BE2C (cell line): ENCODE data around the gene TNS3.
"Not testable (repeated sequence)": the region's sequence is repeated elsewhere in the genome, so short reads cannot be mapped to it uniquely, and the experiment has no call there.

ENCODE experiments used
- DNase-seq: peaks from one replicate; pipeline ENCODE4 v3.0.0-alpha.2; 2020
- H3K27me3 ChIP-seq: fragments of 250-450 bp; sonication (Bioruptor Pico); 2 replicates; pipeline ENCODE4 v1.5.1; 2020; ENCODE audit warnings: mild to moderate bottlenecking
- H3K36me3 ChIP-seq: fragments of 250-450 bp; sonication (Bioruptor Pico); 2 replicates; pipeline ENCODE4 v1.5.1; 2020; ENCODE audit warnings: mild to moderate bottlenecking
- H3K4me1 ChIP-seq: fragments of 250-450 bp; sonication (Bioruptor Pico); 2 replicates; pipeline ENCODE4 v1.5.1; 2020
- H3K4me3 ChIP-seq: 2 replicates; pipeline ENCODE4 v1.5.1; 2011; ENCODE audit warnings: low read depth, low read length
- H3K9me3 ChIP-seq: fragments of 250-450 bp; sonication (Bioruptor Pico); 2 replicates; pipeline ENCODE4 v1.5.1; 2020
- TF ChIP-seq, protein P1 (sequence below): IDR thresholded peaks from 2 replicates; pipeline ENCODE4 v1.5.1; 2012; ENCODE audit warnings: mild to moderate bottlenecking, low read depth, low read length

Gene TNS3

GRCh38 chr7:47546733-47547494 is 35.0 kb downstream of the TNS3 start:
- no peaks in the 10 kb centered on the region for H3K27me3 ChIP-seq
- H3K4me1 ChIP-seq, result no peaks in the 10 kb centered on the region
- TF ChIP-seq, protein P1, sequence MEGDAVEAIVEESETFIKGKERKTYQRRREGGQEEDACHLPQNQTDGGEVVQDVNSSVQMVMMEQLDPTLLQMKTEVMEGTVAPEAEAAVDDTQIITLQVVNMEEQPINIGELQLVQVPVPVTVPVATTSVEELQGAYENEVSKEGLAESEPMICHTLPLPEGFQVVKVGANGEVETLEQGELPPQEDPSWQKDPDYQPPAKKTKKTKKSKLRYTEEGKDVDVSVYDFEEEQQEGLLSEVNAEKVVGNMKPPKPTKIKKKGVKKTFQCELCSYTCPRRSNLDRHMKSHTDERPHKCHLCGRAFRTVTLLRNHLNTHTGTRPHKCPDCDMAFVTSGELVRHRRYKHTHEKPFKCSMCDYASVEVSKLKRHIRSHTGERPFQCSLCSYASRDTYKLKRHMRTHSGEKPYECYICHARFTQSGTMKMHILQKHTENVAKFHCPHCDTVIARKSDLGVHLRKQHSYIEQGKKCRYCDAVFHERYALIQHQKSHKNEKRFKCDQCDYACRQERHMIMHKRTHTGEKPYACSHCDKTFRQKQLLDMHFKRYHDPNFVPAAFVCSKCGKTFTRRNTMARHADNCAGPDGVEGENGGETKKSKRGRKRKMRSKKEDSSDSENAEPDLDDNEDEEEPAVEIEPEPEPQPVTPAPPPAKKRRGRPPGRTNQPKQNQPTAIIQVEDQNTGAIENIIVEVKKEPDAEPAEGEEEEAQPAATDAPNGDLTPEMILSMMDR, result no peak
- H3K36me3 ChIP-seq, result no peaks in the 10 kb centered on the region
- no peaks in the 10 kb centered on the region for H3K9me3 ChIP-seq
- H3K4me3 ChIP-seq, result no peak overlapping the region
- DNase-seq, result no peak

- Histone ChIP-seq H3K4me1 (no peaks in the 10 kb centered on the region), H3K4me3 (no peak overlapping the region), H3K36me3 (no peaks in the 10 kb centered on the region), H3K27me3 (no peaks in the 10 kb centered on the region), H3K9me3 (no peaks in the 10 kb centered on the region)
- no peak for DNase-seq
- TF ChIP-seq, protein P1, result no peak
These were observed 35.7 kb downstream of the TNS3 start for GRCh38 chr7:47546171-47546570.

DNA sequence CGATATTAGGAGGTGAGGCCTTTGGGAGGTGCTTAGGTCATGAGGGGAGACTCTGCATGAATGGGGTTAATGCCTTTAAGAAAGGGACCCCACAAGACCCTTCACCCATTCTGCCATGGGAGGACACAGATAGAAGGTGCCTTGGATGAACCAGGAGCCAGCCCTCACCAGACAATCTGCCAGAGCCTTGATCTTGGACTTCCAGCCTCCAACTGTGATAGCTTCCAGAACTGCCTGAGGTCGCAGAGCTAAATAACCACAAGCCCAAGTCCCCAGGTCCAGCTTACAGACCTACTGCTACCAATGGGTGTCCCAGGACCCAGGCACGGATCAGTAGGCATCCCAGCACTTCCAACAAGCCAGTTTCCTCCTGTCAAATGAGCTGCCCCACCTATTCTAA is 37.5 kb downstream of the TNS3 start:
- no peak for DNase-seq
- H3K4me1 ChIP-seq, result no peaks in the 10 kb centered on the region
- TF ChIP-seq, protein P1, result no peak
- no peak overlapping the region for H3K4me3 ChIP-seq
- H3K9me3 ChIP-seq, result no peaks in the 10 kb centered on the region
- no peaks in the 10 kb centered on the region for H3K27me3 ChIP-seq
- no peaks in the 10 kb centered on the region for H3K36me3 ChIP-seq

- Histone ChIP-seq H3K4me3 (no peak overlapping the region), H3K9me3 (no peaks in the 10 kb centered on the region), H3K36me3 (no peaks in the 10 kb centered on the region), H3K27me3 (no peaks in the 10 kb centered on the region), H3K4me1 (no peaks in the 10 kb centered on the region)
- TF ChIP-seq, protein P1, result no peak
- DNase-seq, result no peak
These were observed 38.2 kb downstream of the TNS3 start for GRCh38 chr7:47543714-47544113.

DNA sequence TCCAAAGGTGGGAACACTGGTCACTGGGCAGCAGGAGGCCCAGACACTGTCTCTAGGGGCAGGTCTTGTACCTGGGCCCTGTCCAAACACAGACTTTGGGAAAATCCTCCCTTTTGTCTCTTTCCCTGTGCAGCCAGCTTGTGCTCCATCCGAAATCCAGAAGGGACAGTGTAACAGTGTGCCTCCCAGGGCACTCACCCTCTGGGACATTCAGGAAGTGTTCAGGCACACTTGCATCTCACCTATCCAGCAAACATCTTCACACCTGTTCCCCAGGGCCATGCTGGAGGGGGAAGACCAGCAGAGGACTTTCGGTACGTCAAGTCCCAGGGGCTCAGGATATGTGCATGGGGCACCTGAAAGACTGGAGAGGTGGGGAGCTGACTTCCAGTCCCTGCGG is 38.9 kb downstream of the TNS3 start:
- no peaks in the 10 kb centered on the region for H3K9me3 ChIP-seq
- TF ChIP-seq, protein P1, result no peak
- no peak for DNase-seq
- H3K4me3 ChIP-seq, result no peak overlapping the region
- H3K36me3 ChIP-seq, result no peaks in the 10 kb centered on the region
- H3K27me3 ChIP-seq, result no peaks in the 10 kb centered on the region
- no peaks in the 10 kb centered on the region for H3K4me1 ChIP-seq

GRCh38 chr7:47542051-47542450 is 39.9 kb downstream of the TNS3 start:
- TF ChIP-seq, protein P1, result no peak
- Histone ChIP-seq H3K27me3 (peaks cover 6% of the 10 kb centered on the region), H3K36me3 (no peaks in the 10 kb centered on the region), H3K9me3 (no peaks in the 10 kb centered on the region), H3K4me3 (no peak overlapping the region), H3K4me1 (no peaks in the 10 kb centered on the region)
- no peak for DNase-seq

GRCh38 chr7:47541485-47541884 is 40.4 kb downstream of the TNS3 start:
- not testable (repeated sequence) for H3K36me3 ChIP-seq, H3K9me3 ChIP-seq, H3K4me1 ChIP-seq, H3K4me3 ChIP-seq, DNase-seq
- H3K27me3 ChIP-seq, result peaks cover 11% of the 10 kb centered on the region
